OCI-LY7 (cell line): ENCODE results near the gene DOHH. TPM values are rescaled to one million over a fixed set of nuclear protein-coding genes. Genes with fewer than 3 reads are reported as not detected.

Source experiments
- BruUV-seq: library from RNA; stranded (reverse); fragments of 400-500 nt; replicated peaks from 2 replicates; lab custom pipeline; 2021; lab: Mats Ljungman, UMichigan
- CTCF ChIA-PET: fragments of 300-600 bp; sonication (Branson Sonifier 250); formaldehyde crosslinking; loops from one replicate; lab custom pipeline; 2022; ENCODE audit warnings: antibody characterized with exemption; ENCODE audit not compliant: unreplicated experiment; lab: Charles Lee
- POLR2A ChIA-PET: fragments of 300-600 bp; sonication (Branson Sonifier 250); formaldehyde crosslinking; loops from one replicate; lab custom pipeline; 2022; ENCODE audit warnings: antibody characterized with exemption; lab: Charles Lee
- DNase-seq: peaks from one replicate; pipeline ENCODE4 v3.0.0-alpha.2; 2015; ENCODE audit warnings: low spot score
- H2AFZ ChIP-seq: fragments of 200-600 bp; sonication (generic), shearing (Covaris generic); 2 replicates; pipeline ENCODE4 v1.6.1; 2014; ENCODE audit warnings: mild to moderate bottlenecking, antibody characterized with exemption, low read length, moderate library complexity
- H3K27ac ChIP-seq: fragments of 200-600 bp; sonication (generic); 2 replicates; pipeline ENCODE4 v1.5.1; 2014; ENCODE audit warnings: mixed run types, low read depth, mild to moderate bottlenecking, moderate library complexity, low read length, inconsistent platforms; ENCODE audit not compliant: poor library complexity, severe bottlenecking
- H3K36me3 ChIP-seq: fragments of 200-600 bp; sonication (generic); 2 replicates; pipeline ENCODE4 v1.6.1; 2014; ENCODE audit warnings: mild to moderate bottlenecking, antibody characterized with exemption, low read length, moderate library complexity, mixed read lengths; ENCODE audit not compliant: insufficient read depth
- H3K4me1 ChIP-seq: fragments of 200-600 bp; sonication (generic); 2 replicates; pipeline ENCODE4 v1.5.1; 2014; ENCODE audit warnings: mild to moderate bottlenecking, low read length; ENCODE audit not compliant: insufficient read depth, poor library complexity, severe bottlenecking
- H3K4me2 ChIP-seq: fragments of 200-600 bp; sonication (generic); 2 replicates; pipeline ENCODE4 v1.6.1; 2014; ENCODE audit warnings: mild to moderate bottlenecking, low read length
- H3K4me3 ChIP-seq: fragments of 200-600 bp; sonication (generic); 2 replicates; pipeline ENCODE4 v1.5.1; 2014; ENCODE audit warnings: mild to moderate bottlenecking, low read depth, low read length; ENCODE audit not compliant: poor library complexity, severe bottlenecking
- H3K79me2 ChIP-seq: fragments of 200-600 bp; sonication (generic); 2 replicates; pipeline ENCODE4 v1.6.1; 2016; ENCODE audit warnings: low read depth, mild to moderate bottlenecking, low read length, moderate library complexity, mixed read lengths; ENCODE audit not compliant: insufficient read depth
- H3K9me2 ChIP-seq: fragments of 200-600 bp; sonication (generic); 2 replicates; pipeline ENCODE4 v1.6.1; 2016; ENCODE audit warnings: mild to moderate bottlenecking, low read length, mixed read lengths; ENCODE audit not compliant: insufficient read depth
- H3K9me3 ChIP-seq: fragments of 200-600 bp; sonication (generic); 2 replicates; pipeline ENCODE4 v1.6.1; 2014; ENCODE audit warnings: mild to moderate bottlenecking, mixed run types, low read length, mixed read lengths
- H4K20me1 ChIP-seq: fragments of 200-600 bp; sonication (generic); 2 replicates; pipeline ENCODE4 v1.6.1; 2014; ENCODE audit warnings: mild to moderate bottlenecking, antibody characterized with exemption, low read length, moderate library complexity, mixed read lengths; ENCODE audit not compliant: insufficient read depth
- CTCF ChIP-seq: fragments of 200-600 bp; sonication (generic); conservative IDR thresholded peaks from 2 replicates; pipeline ENCODE4 v1.5.1; 2014; ENCODE audit warnings: mild to moderate bottlenecking, antibody characterized with exemption, low read length, moderate library complexity, mixed read lengths
- EZH2phosphoT487 ChIP-seq: fragments of 200-600 bp; sonication (generic); IDR thresholded peaks from 2 replicates; pipeline ENCODE4 v1.6.1; 2018; ENCODE audit warnings: low read depth, borderline replicate concordance, mild to moderate bottlenecking, mixed run types, antibody characterized with exemption, low read length, moderate library complexity, mixed read lengths
- intact Hi-C: fragments of 100-400 bp; cut with micrococcal nuclease; formaldehyde crosslinking; loops from one replicate; pipeline ENCODE4 v1.10.0; 2022; ENCODE audit not compliant: unreplicated experiment
- total RNA-seq, 2 experiments: library from RNA; depleted of rRNA in 1 of 2; stranded (reverse); fragments of >200 nt in 1 of 2; shearing (Covaris generic) in 1 of 2; gene quantifications; 2 replicates each; pipeline ENCODE4 v1.2.3, GENCODE V29; 2014 to 2022

DOHH gene
- total RNA-seq, 2 experiments from 2014 or later: 11.3 to 13.1 TPM

- H3K36me3 ChIP-seq: no peaks in the 10 kb centered on the region
- H2AFZ ChIP-seq: no peak overlapping the region
- DNase-seq: no peak
- no peaks in the 10 kb centered on the region for H3K79me2 ChIP-seq
- no peaks in the 10 kb centered on the region for H3K9me2 ChIP-seq
- TF ChIP-seq EZH2phosphoT487 (no peak), CTCF (no peak)
- no peak overlapping the region for H3K27ac ChIP-seq
- H4K20me1 ChIP-seq: no peaks in the 10 kb centered on the region
- no peak overlapping the region for H3K4me3 ChIP-seq
- POLR2A ChIA-PET: no interaction called here
- no peaks in the 10 kb centered on the region for H3K9me3 ChIP-seq
- no TSS peak for BruUV-seq
- H3K4me1 ChIP-seq: no peaks in the 10 kb centered on the region
- intact Hi-C loops: no loop called here
- H3K4me2 ChIP-seq: no peak overlapping the region
- CTCF ChIA-PET: no interaction called here
Measured at GRCh38 chr19:3469638-3470499, 30.6 kb downstream of the DOHH start.

- no TSS peak for BruUV-seq
- ChIA-PET POLR2A (no interaction called here), CTCF (no interaction called here)
Measured at GRCh38 chr19:3468211-3468610, 32.3 kb downstream of the DOHH start.

More at GRCh38 chr19:3468211-3468610, 32.3 kb downstream of the DOHH start:
- TF ChIP-seq CTCF: no peak
- no peak for TF ChIP-seq EZH2phosphoT487
- Histone ChIP-seq H3K79me2 (no peaks in the 10 kb centered on the region), H3K4me3 (no peak overlapping the region), H2AFZ (no peak overlapping the region), H4K20me1 (no peaks in the 10 kb centered on the region), H3K27ac (no peak overlapping the region), H3K4me2 (no peak overlapping the region), H3K9me2 (no peaks in the 10 kb centered on the region), H3K9me3 (no peaks in the 10 kb centered on the region), H3K4me1 (no peaks in the 10 kb centered on the region), H3K36me3 (no peaks in the 10 kb centered on the region)
- intact Hi-C loops: no loop called here
- no peak for DNase-seq
